IMR-90 (cell line): ENCODE data around the gene OPCML. TPM values are rescaled to one million over a fixed set of nuclear protein-coding genes. Genes with fewer than 3 reads are reported as not detected.

Experiments used
- ATAC-seq: fragments of 200-7000 bp; cut with Tn5 transposase; 2 replicates; pipeline ENCODE4 v1.9.1; 2020; ENCODE audit warnings: low read depth, mild to moderate bottlenecking, moderate library complexity
- BruUV-seq: library from RNA; stranded (reverse); fragments of 400-500 nt; replicated peaks from 2 replicates; lab custom pipeline; 2021; lab: Mats Ljungman, UMichigan
- CTCF ChIA-PET: fragments of 300-600 bp; formaldehyde crosslinking; extraction: SDS; loops from one replicate; lab custom pipeline; 2021; ENCODE audit warnings: antibody characterized with exemption; lab: Yijun Ruan, JAX
- POLR2A ChIA-PET: fragments of 300-600 bp; sonication (Branson Sonifier 250); formaldehyde crosslinking; loops from one replicate; lab custom pipeline; 2022; ENCODE audit warnings: antibody characterized with exemption; ENCODE audit not compliant: unreplicated experiment; lab: Charles Lee
- DNase-seq: peaks from one replicate; pipeline ENCODE4 v3.0.0; 2013
- H2AFZ ChIP-seq: replicated peaks from 2 replicates; pipeline ENCODE3; 2013; ENCODE audit warnings: low read length, mild to moderate bottlenecking; ENCODE audit not compliant: poor library complexity
- H2AK5ac ChIP-seq: 2 replicates; pipeline ENCODE4 v1.6.1; 2013; ENCODE audit warnings: low read depth, low read length, inconsistent platforms
- H2AK9ac ChIP-seq: replicated peaks from 2 replicates; pipeline ENCODE3; 2013; ENCODE audit warnings: mild to moderate bottlenecking, low read depth, low read length, moderate library complexity; ENCODE audit not compliant: poor library complexity
- H2BK120ac ChIP-seq: 2 replicates; pipeline ENCODE4 v1.6.1; 2013; ENCODE audit warnings: low read depth, low read length, inconsistent platforms
- H2BK15ac ChIP-seq: 3 replicates; pipeline ENCODE4 v1.6.1; 2013; ENCODE audit warnings: low read depth, low read length, inconsistent platforms
- H2BK20ac ChIP-seq: 2 replicates; pipeline ENCODE4 v1.6.1; 2013; ENCODE audit warnings: low read depth, mild to moderate bottlenecking, inconsistent platforms, low read length, moderate library complexity
- H2BK5ac ChIP-seq: 2 replicates; pipeline ENCODE4 v1.6.1; 2013; ENCODE audit warnings: mild to moderate bottlenecking, low read depth, low read length, inconsistent platforms; ENCODE audit not compliant: poor library complexity, severe bottlenecking
- H3K14ac ChIP-seq: replicated peaks from 2 replicates; pipeline ENCODE4 v1.6.1; 2013; ENCODE audit warnings: low read depth, low read length, inconsistent platforms
- H3K18ac ChIP-seq: 2 replicates; pipeline ENCODE4 v1.6.1; 2013; ENCODE audit warnings: low read depth, low read length, control low read depth
- H3K23ac ChIP-seq: 2 replicates; pipeline ENCODE4 v1.6.1; 2013; ENCODE audit warnings: low read depth, low read length, inconsistent platforms
- H3K27ac ChIP-seq: 2 replicates; pipeline ENCODE4 v1.5.1; 2013; ENCODE audit warnings: mild to moderate bottlenecking, control low read depth, low read length; ENCODE audit not compliant: insufficient read depth
- H3K27me3 ChIP-seq: 2 replicates; pipeline ENCODE4 v1.6.1; 2013; ENCODE audit warnings: low read length; ENCODE audit not compliant: control insufficient read depth, insufficient read depth
- H3K36me3 ChIP-seq: 2 replicates; pipeline ENCODE4 v1.6.1; 2013; ENCODE audit warnings: low read length, mixed read lengths; ENCODE audit not compliant: control insufficient read depth, insufficient read depth
- H3K4ac ChIP-seq: 2 replicates; pipeline ENCODE4 v1.6.1; 2013; ENCODE audit warnings: low read depth, low read length, inconsistent platforms
- H3K4me1 ChIP-seq: 2 replicates; pipeline ENCODE4 v1.6.1; 2013; ENCODE audit warnings: low read length, mixed read lengths; ENCODE audit not compliant: control insufficient read depth, insufficient read depth
- H3K4me2 ChIP-seq: 2 replicates; pipeline ENCODE4 v1.6.1; 2013; ENCODE audit warnings: low read depth, mild to moderate bottlenecking, control low read depth, low read length, moderate library complexity
- H3K4me3 ChIP-seq: 2 replicates; pipeline ENCODE4 v1.5.1; 2013; ENCODE audit warnings: low read depth, mild to moderate bottlenecking, control low read depth, low read length, moderate library complexity; ENCODE audit not compliant: insufficient read depth
- H3K56ac ChIP-seq: 2 replicates; pipeline ENCODE4 v1.6.1; 2013; ENCODE audit warnings: low read length, inconsistent platforms; ENCODE audit not compliant: insufficient read depth; ENCODE audit errors: extremely low read depth
- H3K79me1 ChIP-seq, 2 experiments: 2 replicates each; pipeline ENCODE4 v1.6.1; 2013; ENCODE audit warnings: low read length in 2 of 2, inconsistent platforms in 1 of 2, low read depth in 1 of 2
- H3K9ac ChIP-seq: 2 replicates; pipeline ENCODE4 v1.6.1; 2013; ENCODE audit warnings: low read depth, low read length, control low read depth
- H3K9me1 ChIP-seq: 2 replicates; pipeline ENCODE4 v1.6.1; 2013; ENCODE audit warnings: low read length, inconsistent platforms; ENCODE audit not compliant: insufficient read depth
- H3K9me3 ChIP-seq: 2 replicates; pipeline ENCODE4 v1.6.1; 2013; ENCODE audit warnings: low read length; ENCODE audit not compliant: control insufficient read depth, insufficient read depth
- H4K20me1 ChIP-seq: 2 replicates; pipeline ENCODE4 v1.6.1; 2013; ENCODE audit warnings: low read length, inconsistent platforms; ENCODE audit not compliant: insufficient read depth
- H4K5ac ChIP-seq: 2 replicates; pipeline ENCODE4 v1.6.1; 2013; ENCODE audit warnings: mild to moderate bottlenecking, low read depth, low read length, control low read depth
- H4K8ac ChIP-seq, 2 experiments: 2 replicates each; pipeline ENCODE4 v1.6.1; 2013; ENCODE audit warnings: low read depth in 2 of 2, low read length in 2 of 2, control low read depth in 1 of 2, inconsistent platforms in 1 of 2
- H4K91ac ChIP-seq: 2 replicates; pipeline ENCODE4 v1.6.1; 2013; ENCODE audit warnings: low read depth, low read length, inconsistent platforms; ENCODE audit not compliant: insufficient read depth
- CEBPB ChIP-seq: IDR thresholded peaks from 2 replicates; pipeline ENCODE4 v1.6.1; 2012; ENCODE audit warnings: low read depth, low read length, improper control_type of control experiment
- FOS ChIP-seq: fragments of 150-350 bp; IDR thresholded peaks from 2 replicates; pipeline ENCODE4 v1.6.1; 2016; ENCODE audit warnings: low read depth, low read length
- MXI1 ChIP-seq: IDR thresholded peaks from 2 replicates; pipeline ENCODE4 v1.6.1; 2012; ENCODE audit warnings: low read depth, mild to moderate bottlenecking, low read length, moderate library complexity, borderline replicate concordance
- RAD21 ChIP-seq: IDR thresholded peaks from 2 replicates; pipeline ENCODE4 v1.6.1; 2012; ENCODE audit warnings: low read length, improper control_type of control experiment
- WGBS, 2 experiments: methylation state at CpG; one replicate each; pipeline versions ENCODE4 v1.1.5 to v1.1.7; 2013; ENCODE audit warnings: missing lambda C conversion rate in 2 of 2; ENCODE audit not compliant: insufficient read length in 1 of 2; ENCODE audit errors: extremely low coverage in 2 of 2; 5-methylcytosine and 5-hydroxymethylcytosine counted together
- dilution Hi-C: fragments of 300-500 bp; cut with HindIII; formaldehyde crosslinking; loops from one replicate; pipeline ENCODE4 v1.14.3; 2018; ENCODE audit warnings: low sequenced_read_pairs; ENCODE audit not compliant: unreplicated experiment
- in situ Hi-C: fragments of 300-500 bp; cut with MboI; formaldehyde crosslinking; loops from 3 replicates; pipeline ENCODE4 v1.14.3; 2019; ENCODE audit warnings: low sequenced_read_pairs, inconsistent platforms, mixed read lengths
- intact Hi-C: fragments of 100-400 bp; cut with micrococcal nuclease; formaldehyde crosslinking; loops from 2 replicates; pipeline ENCODE4 v1.10.0; 2022
- polyA plus RNA-seq, 3 experiments: library from polyadenylated mRNA; depleted of rRNA; stranded (reverse); fragments of >200 nt; gene quantifications; 2 replicates each; pipeline ENCODE4 v1.2.3, GENCODE V29; 2012; ENCODE audit warnings: low replicate concordance in 1 of 3
- total RNA-seq: library from RNA; depleted of rRNA; stranded (reverse); fragments of >200 nt; gene quantifications from 2 replicates; pipeline ENCODE4 v1.2.3, GENCODE V29; 2012

The OPCML gene
- total and polyA plus RNA-seq, 2 of the 4 experiments (the other 2 are of a cell fraction): under 0.01 to 2.6 TPM

- no peaks in the 10 kb centered on the region for H3K27me3 ChIP-seq
- dilution Hi-C loops (no loop called here), in situ Hi-C loops (no loop called here), intact Hi-C loops (no loop called here)
- no peaks in the 10 kb centered on the region for H3K9me1 ChIP-seq
- H3K18ac ChIP-seq: no peak overlapping the region
- H2BK5ac ChIP-seq: no peak overlapping the region
- no peak overlapping the region for H3K4me2 ChIP-seq
- no peak overlapping the region for H3K56ac ChIP-seq
- no TSS peak for BruUV-seq
- H3K4me3 ChIP-seq: no peak overlapping the region
- ATAC-seq (no peak), DNase-seq (no peak)
- no peak overlapping the region for H3K9ac ChIP-seq
- no peaks in the 10 kb centered on the region for H4K20me1 ChIP-seq
- no peak overlapping the region for H2AK5ac ChIP-seq
- H2BK120ac ChIP-seq: no peak overlapping the region
- no peak overlapping the region for H4K8ac ChIP-seq
- no peak overlapping the region for H3K23ac ChIP-seq
- no peak overlapping the region for H2AFZ ChIP-seq
- no peak overlapping the region for H2BK20ac ChIP-seq
- no peak overlapping the region for H4K5ac ChIP-seq
- no peak overlapping the region for H3K27ac ChIP-seq
- no peak overlapping the region for H3K14ac ChIP-seq
- POLR2A ChIA-PET: no interaction called here
- H3K79me1 ChIP-seq: no peaks in the 10 kb centered on the region
- H2AK9ac ChIP-seq: no peak overlapping the region
- H3K4ac ChIP-seq: no peak overlapping the region
- no peaks in the 10 kb centered on the region for H3K4me1 ChIP-seq
- TF ChIP-seq FOS (no peak), CEBPB (no peak), MXI1 (no peak), RAD21 (no peak)
- CTCF ChIA-PET: interaction anchor here (0.9 kb wide), 1 partner anchor 9 kb away, joined by 3 read pairs; no protein-coding TSS in a partner anchor
- no peaks in the 10 kb centered on the region for H3K36me3 ChIP-seq
- H2BK15ac ChIP-seq: no peak overlapping the region
- H4K91ac ChIP-seq: no peak overlapping the region
- peaks cover 12% of the 10 kb centered on the region for H3K9me3 ChIP-seq
- WGBS, 2 experiments: 21% methylated on average over 2 of the region's 4 CpGs; no CpG with 5 or more reads in 1 of the 2 experiments
Observed at GRCh38 chr11:133443206-133443747, 89.0 kb downstream of the OPCML start.
